OCI-LY7 (cell line): ENCODE results near the gene DNASE1L1.

ENCODE experiments used
- CTCF ChIP-seq: fragments of 200-600 bp; sonication (generic); conservative IDR thresholded peaks from 2 replicates; pipeline ENCODE4 v1.5.1; 2014; ENCODE audit warnings: mild to moderate bottlenecking, antibody characterized with exemption, low read length, moderate library complexity, mixed read lengths
- EZH2phosphoT487 ChIP-seq: fragments of 200-600 bp; sonication (generic); IDR thresholded peaks from 2 replicates; pipeline ENCODE4 v1.6.1; 2018; ENCODE audit warnings: low read depth, borderline replicate concordance, mild to moderate bottlenecking, mixed run types, antibody characterized with exemption, low read length, moderate library complexity, mixed read lengths

- TF ChIP-seq CTCF (no peak), EZH2phosphoT487 (no peak)
Observed at GRCh38 chrX:154403858-154404257, 5.2 kb downstream of the DNASE1L1 start.
